Measurements from ENCODE around the gene TAF6L.
"Not testable (repeated sequence)": the region's sequence is repeated elsewhere in the genome, so short reads cannot be mapped to it uniquely, and the experiment has no call there.

TAF6L gene, protein sequence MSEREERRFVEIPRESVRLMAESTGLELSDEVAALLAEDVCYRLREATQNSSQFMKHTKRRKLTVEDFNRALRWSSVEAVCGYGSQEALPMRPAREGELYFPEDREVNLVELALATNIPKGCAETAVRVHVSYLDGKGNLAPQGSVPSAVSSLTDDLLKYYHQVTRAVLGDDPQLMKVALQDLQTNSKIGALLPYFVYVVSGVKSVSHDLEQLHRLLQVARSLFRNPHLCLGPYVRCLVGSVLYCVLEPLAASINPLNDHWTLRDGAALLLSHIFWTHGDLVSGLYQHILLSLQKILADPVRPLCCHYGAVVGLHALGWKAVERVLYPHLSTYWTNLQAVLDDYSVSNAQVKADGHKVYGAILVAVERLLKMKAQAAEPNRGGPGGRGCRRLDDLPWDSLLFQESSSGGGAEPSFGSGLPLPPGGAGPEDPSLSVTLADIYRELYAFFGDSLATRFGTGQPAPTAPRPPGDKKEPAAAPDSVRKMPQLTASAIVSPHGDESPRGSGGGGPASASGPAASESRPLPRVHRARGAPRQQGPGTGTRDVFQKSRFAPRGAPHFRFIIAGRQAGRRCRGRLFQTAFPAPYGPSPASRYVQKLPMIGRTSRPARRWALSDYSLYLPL

DNA sequence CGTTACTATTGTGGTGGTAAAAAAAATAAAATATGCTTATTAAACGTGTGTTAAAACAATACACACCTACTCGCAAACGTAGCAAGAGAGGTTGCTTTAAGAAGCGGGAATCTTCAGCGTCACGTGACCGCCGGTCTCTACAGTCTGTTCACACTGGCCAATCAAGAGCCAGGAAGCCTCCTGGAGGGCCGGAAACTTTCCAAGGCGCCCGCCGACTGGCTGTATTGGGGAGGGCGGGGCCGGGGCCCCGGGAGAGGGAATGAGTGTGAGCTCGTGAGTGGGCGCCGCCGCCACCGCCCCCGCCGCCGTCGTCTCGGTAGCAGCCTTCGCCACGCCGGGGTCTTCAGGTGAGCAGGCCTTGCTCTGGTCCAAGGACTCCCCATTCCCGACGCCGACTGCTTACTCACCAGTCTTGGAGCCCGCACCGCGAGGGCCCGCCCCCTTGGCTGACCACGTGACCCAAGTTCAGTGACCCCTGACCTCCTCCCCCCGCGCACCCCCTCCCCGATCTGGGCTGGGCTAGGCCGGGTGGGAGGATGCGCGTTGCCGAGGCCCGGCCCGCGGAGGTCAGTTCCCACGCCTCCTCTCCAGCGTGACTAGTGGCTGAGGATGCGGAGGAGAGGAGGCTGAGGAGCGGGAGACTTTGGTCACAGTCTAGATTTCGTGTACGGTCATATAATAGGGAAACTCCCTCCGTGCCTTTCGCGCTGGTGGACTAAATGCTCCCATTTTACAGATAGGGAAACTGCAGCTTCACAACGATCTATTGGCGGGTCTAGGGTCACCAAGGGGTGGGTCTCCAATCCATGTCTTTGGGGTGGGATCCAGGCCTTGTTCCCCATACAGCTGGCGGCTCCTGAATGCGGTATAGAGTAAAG, at the start of gene TAF6L:
TAF6L (plus strand) TSS at position 253 of the 878 bp plus-strand sequence. CDS start 4,388 bp downstream, outside the sequence.
- DNase-seq = peak; percentile 99

DNA sequence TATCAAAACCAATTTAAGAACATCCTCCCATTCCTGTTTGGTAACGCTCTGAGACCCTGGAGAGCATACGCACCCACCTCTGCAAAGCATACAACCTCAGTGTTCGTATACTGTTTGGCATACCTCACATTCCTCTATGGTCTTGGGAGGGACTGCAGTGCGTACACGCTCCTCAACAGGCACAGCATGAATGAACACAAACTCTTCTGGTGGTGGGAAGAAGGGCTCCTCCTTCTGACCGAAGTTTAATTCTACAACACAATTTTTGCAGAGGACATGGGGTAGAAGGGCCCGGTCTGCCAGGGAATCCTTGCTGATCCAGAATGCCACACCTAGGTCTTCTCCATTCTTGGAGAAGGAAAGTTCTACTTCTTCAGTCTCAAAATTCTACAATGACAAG, 49.2 kb upstream of the TAF6L start:
- DNase-seq = peak; percentile 80

DNA sequence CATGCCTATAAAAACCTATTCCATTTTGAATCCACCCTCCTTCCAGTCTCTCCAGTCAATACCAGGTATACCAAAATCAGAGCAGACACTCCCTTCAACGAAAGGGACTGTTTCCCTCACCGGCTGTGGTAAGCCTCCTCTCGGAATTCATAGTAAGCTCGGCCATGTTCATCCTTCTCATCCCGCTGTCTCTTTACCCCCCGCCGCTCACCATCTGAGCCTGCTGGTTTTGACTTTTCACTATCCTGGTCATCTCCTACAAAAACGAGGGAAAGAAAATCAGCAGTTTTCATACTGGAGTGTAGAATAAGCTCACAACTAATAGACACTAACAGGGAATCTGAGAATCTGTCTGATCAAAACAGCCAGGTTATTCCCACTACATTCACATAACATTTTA, 47.0 kb upstream of the TAF6L start:
- DNase-seq = no peak

DNA sequence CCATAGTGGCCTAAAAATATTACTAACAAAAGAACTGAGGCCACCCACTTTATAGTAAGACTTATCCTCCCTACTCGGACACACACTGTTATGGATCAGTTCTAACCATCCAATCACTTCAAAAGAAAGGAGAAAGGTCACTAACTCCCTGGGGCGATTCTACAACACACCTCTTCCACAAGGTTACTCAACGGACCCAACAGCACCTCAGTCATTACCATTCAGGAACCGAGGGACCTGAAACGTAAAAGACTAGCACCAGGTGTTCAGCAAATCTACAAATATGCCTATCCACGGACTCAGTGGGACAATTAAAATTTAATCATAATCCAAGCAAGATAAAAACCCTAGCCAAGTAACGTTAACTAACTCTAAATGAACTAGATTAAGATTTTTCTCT, 45.5 kb upstream of the TAF6L start:
- DNase-seq = no peak

DNA sequence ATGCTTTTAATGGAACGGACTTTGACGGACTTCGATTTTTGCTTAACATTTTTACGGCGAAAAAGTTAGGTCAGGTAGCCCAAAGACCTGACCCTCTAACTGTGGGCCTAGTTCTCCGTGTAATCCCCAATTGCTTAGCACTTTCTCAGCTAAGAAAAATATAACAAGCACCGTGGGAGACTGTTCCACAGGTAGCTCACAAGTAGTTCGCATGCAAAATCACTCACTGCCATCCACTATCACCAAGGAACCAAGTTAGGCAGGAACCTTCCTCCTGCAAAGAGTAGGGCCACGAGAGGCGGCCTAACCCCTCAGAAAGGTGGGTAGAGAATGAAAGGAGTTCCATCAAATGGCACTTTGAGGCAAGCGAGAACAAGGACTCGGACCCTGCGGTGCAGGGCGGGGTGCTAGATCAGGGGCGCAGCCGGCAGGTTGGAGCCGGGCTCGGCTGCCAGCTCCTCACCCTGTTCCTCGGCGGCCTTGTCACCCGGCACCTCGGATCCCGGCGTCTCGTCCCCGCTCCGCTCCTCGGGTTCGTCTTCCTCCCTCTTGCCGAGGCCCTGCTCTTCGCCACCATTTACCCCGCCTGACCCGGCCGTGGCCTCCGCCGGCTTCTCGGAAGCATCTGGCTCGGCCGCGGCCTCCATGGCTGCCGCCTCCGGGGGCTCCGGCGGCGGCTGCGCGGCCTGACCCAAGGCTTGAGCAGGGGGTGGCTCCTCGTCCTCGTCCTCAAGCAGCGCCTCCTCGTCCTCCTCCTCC, 44.9 kb upstream of the TAF6L start:
- DNase-seq = no peak

DNA sequence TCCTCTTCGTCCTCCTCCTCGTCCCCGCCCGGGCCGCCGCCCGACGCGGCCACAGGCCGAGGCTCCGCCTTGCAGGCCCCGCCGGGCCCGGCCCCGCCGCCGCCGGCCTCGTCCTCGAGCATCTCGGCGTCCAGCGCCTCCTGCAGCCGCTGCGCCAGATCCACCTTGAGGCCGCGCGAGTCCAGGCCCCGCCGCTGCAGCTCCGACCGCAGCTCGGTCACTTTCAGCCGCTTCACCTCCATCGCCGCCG, 44.4 kb upstream of the TAF6L start:
- DNase-seq = no peak

DNA sequence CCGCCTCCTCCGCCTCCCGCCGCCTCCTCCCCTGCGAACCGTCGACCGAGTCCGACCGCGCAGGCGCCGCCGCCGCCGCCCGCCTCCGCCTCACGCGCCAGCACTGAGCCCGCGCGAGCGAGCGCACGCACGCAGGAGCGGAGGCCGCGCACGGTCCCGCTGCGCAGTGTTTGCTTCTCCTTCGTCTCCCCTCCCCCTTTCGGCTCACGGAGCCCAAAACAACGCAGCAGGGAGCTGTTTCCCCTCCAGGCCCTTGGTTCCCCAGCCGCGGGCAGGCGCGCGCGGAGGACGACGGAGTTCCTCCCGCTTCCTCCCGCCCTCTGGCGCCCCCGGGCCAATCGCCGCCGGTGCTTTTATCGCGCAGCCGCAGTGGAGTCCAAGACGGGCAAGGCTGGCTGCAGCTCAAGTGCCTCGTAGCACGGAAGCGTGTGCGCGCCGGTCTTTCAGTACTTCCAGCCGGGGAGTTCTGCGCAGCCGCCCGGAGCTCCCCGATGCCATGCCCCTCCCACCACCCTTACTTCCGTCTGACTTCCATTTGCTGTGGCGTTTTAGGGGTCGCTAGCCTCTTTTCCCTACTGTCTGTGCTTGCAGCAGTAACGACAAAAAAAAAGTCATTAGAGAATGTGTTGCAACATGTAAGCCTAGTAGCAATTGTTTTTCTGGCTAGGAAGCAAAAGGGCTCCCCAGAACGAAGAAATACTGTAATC, 43.9 kb upstream of the TAF6L start, which contains the start of gene HNRNPUL2:
HNRNPUL2 (minus strand) TSS at position 293 of the 707 bp plus-strand sequence. CDS start 301 bp downstream, outside the sequence.
- DNase-seq = peak; percentile 99

DNA sequence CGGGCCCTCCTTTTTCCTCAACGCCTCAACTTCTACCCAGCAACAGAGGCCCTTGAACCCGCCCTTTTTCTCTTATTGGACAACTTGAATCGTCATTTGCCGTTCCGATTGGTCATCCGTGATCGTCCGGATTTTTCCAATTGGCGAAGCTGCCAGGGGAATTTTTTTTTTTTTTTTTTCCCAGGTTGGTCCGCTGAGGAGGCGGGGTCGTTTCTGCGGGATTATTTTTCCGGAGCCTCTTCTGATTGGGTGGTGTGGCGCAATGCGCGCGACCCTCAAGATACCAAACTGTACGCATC, 43.4 kb upstream of the TAF6L start:
- peak; percentile 95 for DNase-seq

DNA sequence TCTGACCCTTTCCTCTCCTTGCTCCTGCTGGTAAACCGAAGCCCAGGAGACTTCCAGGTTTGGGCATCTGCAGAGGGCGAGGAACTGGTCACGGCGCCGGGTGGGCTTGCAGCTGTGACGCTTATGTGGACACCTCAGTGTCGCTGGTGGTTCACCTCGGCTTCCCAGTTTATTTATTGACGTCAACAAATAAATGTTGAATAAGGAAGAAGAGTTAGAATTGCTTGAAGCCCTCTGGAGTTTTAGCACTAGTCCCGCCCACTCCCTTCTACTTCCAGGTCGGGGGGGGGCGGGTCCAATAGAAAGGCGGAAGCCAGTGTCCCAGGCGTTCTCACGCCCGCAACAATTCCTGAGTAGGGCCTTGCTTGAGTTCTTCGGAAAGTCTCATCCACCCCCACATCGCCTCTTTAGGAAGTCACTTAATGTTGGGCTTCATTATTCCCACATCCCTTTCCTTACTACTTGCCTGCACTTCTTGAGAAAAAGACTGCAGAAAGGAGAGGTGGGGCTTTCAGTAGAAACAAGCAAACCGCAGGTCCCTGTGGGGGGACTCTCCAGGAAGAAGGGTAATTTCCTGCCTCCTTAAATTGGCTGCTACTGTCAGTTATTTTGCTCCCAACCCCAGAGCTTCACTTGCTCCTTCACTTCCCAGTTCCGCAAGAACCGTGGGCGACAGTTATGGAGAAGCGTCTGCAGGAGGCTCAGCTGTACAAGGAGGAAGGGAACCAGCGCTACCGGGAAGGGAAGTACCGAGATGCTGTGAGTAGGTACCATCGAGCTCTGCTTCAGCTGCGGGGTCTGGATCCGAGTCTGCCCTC, 42.8 kb upstream of the TAF6L start, which contains the start of gene TTC9C:
TTC9C (plus strand) TSS at position 316 of the 818 bp plus-strand sequence; CDS start at position 679, 363 bp downstream.
- DNase-seq = peak; percentile 90

DNA sequence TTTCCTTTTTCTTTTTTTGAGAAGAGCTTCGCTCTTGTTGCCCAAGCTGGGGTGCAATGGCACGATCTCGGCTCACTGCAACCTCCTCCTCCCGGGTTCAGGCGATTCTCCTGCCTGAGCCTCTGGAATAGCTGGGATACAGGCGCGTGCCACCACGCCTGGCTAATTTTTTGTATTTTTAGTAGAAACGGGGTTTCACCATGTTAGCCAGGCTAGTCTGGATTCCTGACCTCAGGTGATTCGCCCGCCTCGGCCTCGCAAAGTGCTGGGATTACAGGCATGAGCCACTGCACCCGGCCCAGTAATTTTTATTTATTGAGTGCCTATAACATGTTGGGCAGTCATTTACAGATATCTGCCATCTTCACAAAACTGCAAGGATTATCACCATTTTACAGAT, 41.1 kb upstream of the TAF6L start:
- not testable (repeated sequence) for DNase-seq

DNA sequence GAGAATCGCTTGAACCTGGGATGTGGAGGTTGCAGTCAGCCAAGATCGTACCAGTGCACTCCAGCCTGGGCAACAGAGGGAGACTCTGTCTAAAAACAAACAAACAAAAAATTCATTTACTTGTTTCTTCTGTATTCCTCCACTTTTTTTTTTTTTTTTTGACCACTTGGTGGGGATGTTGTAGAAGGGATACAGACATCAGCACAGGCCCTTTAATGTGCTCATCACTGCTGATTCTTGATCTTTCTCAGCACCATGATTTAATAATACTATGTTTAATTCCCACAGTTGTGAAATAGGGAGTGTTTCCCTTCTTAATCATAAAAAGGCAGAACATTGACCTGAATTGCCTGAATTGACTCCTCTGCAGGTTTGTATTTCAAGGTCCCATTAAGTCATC, 38.4 kb upstream of the TAF6L start:
- no peak for DNase-seq

DNA sequence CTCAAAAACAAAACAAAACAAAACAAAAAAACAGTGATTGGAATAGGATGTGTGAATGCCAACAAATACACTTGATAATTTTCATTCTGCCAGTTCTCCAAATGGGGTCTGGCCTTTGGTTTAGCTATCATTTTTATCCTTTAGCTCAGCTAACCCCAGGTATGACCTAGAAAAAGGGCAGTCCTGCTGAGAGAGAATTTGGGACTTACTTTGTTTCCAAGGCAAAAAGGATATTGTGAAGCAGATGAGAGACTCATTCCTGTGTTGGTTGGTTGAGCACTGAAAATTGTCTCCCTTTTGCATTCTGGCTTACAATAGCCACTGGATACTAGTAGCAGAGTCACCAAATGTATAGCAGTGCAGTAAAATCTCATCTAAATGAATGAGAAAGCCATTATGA, 34.0 kb upstream of the TAF6L start:
- no peak for DNase-seq

DNA sequence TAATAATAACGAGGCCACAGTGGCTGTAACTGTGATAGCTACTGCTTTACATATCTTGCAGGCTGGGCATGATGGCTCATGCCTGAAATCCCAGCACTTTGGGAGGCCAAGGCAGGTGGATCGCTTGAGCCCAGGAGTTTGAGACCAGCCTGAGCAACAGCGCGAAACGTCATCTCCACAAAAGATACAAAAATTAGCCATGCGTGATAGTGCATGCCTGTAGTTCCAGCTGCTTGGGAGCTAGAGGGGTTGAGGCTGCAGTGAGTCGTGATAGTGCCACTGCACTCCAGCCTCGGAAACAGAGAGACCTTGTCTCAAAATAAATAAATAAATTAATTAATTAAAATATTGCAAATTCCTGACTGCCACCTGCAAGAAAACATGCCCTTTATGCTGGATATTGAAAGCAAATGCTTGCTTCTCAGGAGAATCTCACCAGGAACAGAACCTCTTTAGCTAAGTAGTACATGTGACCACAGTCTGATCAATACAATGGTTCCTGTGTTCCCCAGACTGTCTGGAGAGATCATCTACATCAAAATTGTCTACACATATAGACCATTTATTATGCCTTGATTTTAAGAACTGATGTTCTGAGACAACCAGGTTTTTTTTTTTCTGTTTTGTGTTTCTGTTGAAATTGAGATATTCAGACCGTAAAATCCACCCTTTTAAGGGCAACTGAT, 23.6 kb upstream of the TAF6L start:
- peak; percentile 57 for DNase-seq

DNA sequence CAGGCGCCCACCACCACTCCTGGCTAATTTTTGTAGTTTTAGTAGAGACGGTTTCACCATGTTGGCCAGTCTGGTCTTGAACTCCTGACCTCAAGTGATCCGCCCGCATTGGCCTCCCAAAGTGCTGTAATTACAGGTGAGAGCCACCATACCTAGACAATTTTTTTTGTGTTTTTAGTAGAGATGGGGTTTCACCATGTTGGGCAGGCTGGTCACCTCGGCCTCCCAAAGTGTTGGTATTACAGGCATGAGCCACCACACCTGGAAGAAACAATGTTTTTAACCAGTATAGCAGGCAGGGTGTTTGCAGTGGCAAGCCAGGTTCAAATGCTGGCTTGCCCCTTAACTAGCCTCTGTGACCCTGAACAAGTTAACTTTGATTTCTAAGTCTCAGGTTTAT, 21.3 kb upstream of the TAF6L start:
- not testable (repeated sequence) for DNase-seq

DNA sequence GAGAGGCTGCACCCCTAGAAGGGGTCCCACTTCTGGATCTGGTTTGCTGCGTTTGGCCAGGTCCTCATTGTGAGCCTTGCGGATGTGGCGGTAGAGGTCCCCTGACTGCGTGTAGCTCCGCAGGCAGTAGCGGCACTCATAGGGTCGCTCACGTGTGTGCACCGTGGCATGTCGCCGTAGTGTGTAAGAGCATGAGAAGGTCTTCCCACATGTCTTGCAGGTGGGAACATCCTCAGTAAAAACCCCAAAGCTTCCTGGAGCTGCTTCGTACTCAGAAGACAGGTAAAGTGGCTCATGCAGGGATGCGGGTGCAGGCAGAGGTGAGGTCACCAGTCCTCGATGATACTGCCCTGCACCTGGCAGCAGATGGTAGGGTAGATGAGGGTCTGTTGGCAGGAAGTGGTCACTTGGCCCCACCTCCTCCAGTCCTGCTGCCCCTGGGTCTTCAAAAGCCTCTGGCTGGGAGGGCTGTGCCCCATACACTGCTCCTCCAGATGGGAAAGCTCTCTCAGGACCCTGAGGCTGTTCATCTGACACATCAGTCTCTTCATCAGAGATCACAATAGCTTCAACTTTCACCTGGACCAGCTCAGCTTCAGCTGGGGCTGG, 18.9 kb upstream of the TAF6L start:
- no peak for DNase-seq

DNA sequence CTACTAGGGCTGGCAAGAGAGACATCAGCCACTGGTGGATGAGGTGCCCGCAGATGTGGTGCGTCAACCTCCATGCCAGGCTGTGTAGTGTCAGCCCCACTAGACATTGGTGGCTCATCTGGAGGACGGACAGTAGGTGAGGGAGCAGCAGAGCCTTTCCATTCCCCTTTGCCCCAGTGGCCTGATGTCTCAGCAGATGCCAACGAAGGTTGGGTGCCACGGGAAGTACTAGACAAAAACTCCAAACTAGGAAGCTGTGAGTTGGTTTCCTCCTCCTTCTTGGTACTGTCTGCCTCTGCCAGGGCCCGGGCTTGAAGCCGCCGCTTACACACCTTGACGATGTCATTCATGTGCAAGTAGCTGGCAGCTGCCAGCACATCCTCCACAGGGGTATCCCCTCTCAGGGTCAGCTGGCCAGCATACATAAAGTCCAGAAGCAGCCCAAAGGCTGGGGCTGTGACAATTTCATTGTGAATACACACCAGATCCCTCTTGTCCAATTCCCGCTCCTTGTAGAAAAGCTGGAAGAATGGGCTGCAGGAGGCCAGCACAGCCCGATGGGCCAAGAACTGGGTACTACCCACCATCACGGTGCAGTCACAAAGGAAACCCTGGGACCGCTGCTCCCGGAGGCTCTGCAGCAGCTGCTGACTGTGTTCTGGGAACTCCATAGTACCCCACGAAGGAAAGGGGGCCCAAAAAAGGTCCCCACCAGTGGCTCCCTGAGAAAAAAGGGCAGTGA, 18.0 kb upstream of the TAF6L start:
- DNase-seq = no peak

DNA sequence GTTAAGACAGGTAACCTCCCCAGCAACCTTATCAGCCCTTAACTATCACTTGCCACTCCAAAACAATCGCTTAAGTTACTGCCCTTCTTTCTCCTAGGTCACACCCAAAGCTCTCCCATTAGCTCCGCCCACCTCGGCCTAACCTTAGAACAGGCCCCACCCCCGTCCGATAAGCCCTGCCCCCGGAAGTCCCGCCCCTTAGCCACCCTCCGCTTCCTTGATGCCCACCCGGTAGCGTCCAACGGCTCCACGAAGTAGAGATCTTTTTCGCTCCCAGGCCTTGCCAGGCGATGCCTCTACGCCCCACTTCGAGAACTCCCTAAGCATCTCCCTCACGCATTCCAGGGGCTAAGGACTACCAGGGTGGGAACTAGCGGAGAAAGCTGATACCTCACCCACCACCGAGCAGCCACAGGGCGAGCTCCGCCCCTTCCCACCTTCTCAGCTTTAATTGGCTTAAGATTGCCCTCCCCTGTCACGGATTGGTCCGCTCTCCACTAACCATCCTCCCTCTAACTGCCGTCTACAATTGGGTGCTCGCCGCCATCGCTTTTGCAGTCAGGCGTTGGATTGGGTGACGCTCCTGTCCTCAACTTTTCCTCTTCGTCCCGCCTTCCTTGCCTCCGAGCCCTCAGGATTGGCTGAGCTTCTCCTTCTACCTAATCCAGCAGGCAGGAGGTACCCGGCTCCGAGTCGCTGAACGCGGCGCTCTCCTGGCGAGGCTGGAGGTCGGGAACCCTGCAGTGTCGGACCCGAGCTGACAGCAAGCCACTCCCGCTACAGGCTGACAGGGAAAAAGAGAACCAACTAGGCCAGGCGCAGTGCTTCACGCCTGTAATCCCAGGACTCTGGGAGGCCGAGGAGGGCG, 17.2 kb upstream of the TAF6L start, which contains the start of gene ZBTB3:
ZBTB3 (minus strand) TSS at position 425 of the 868 bp plus-strand sequence. CDS start 496 bp downstream, outside the sequence.
- DNase-seq = peak; percentile 100

DNA sequence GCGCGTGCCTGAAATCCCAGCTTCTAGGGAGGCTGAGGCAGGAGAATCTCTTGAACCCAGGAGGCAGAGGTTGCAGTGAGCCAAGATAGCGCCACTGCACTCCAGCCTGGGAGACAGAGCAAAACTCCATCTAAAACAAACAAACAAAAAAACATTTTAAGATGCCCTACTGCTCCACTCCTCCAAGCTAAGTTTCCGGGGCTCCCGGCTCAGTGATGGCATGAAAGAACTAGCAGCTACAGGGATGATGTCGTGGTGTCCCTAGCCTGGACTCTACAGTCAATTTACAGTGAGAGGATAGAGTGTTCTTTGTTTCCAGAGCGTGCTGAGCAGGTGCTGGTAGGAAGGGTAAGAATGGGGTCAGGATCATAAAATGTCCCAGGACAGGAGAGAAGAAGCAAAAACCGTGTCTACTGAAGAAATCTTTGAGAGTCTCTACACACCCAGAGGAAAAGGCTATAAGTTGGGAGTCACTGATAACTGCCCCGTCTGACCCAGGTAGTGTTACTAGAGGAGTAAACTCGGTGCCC, 16.0 kb upstream of the TAF6L start:
- DNase-seq = peak; percentile 67
